ENCODE results near the gene CLTRN.
A peak's percentile ranks its signal among the peaks of the same experiment; 100 is the strongest.

The CLTRN gene

GRCh38 chrX:15675490-15675921 lies 10.9 kb upstream of the CLTRN start (continued):
- TF ChIP-seq CTCF (tag by site-specific recombination; IDR thresholded peaks at IDR 0.05) (no peak), ZNF501 (tag by site-specific recombination; IDR thresholded peaks at IDR 0.05) (no peak), ZNF2 (tag by site-specific recombination; IDR thresholded peaks at IDR 0.05) (no peak), ZNF398 (tag by site-specific recombination; IDR thresholded peaks at IDR 0.05) (no peak), ZNF362 (tag by site-specific recombination; IDR thresholded peaks at IDR 0.05) (no peak), ZNF23 (tag by site-specific recombination; IDR thresholded peaks at IDR 0.05; ENCODE audit: borderline replicate concordance) (no peak), ZSCAN16 (tag by site-specific recombination; IDR thresholded peaks at IDR 0.05) (no peak), ZNF629 (tag by site-specific recombination; IDR thresholded peaks at IDR 0.05) (peak; percentile 93), PRDM1 (tag by site-specific recombination; IDR thresholded peaks at IDR 0.05) (no peak), ZNF280C (tag by site-specific recombination; IDR thresholded peaks at IDR 0.05) (no peak), ZNF157 (tag by site-specific recombination; IDR thresholded peaks at IDR 0.05) (no peak), MYNN (tag by site-specific recombination; IDR thresholded peaks at IDR 0.05; ENCODE audit: borderline replicate concordance) (no peak), ZNF785 (tag by site-specific recombination; IDR thresholded peaks at IDR 0.05) (no peak), GLIS2 (tag by site-specific recombination; IDR thresholded peaks at IDR 0.05) (no peak; the same call in 1 of the 2 replicates), ZNF626 (tag by site-specific recombination; IDR thresholded peaks at IDR 0.05) (no peak), ZSCAN23 (tag by site-specific recombination; IDR thresholded peaks at IDR 0.05) (no peak), ZNF214 (tag by site-specific recombination; IDR thresholded peaks at IDR 0.05; ENCODE audit: borderline replicate concordance) (no peak), ZBTB17 (tag by site-specific recombination; IDR thresholded peaks at IDR 0.05) (peak; percentile 80), ZNF488 (tag by site-specific recombination; IDR thresholded peaks at IDR 0.05) (0 out of 2 replicates have a peak, but pooled peaks have one; percentile 24), ZNF354C (tag by site-specific recombination; IDR thresholded peaks at IDR 0.05; ENCODE audit: borderline replicate concordance, low read depth) (no peak), ZNF37A (tag by site-specific recombination; IDR thresholded peaks at IDR 0.05) (no peak), ZBTB8A (tag by site-specific recombination; IDR thresholded peaks at IDR 0.05) (no peak), ZNF701 (tag by site-specific recombination; IDR thresholded peaks at IDR 0.05) (no peak), ZNF248 (tag by site-specific recombination; IDR thresholded peaks at IDR 0.05) (no peak), ZNF292 (tag by site-specific recombination; IDR thresholded peaks at IDR 0.05; ENCODE audit: borderline replicate concordance, low read depth) (no peak), ZNF623 (tag by site-specific recombination; IDR thresholded peaks at IDR 0.05) (no peak), ZNF792 (tag by site-specific recombination; IDR thresholded peaks at IDR 0.05) (no peak), ZNF10 (tag by site-specific recombination; IDR thresholded peaks at IDR 0.05) (no peak), ZNF768 (tag by site-specific recombination; IDR thresholded peaks at IDR 0.05) (no peak), AEBP2 (tag by site-specific recombination; IDR thresholded peaks at IDR 0.05; ENCODE audit: borderline replicate concordance) (no peak), ZNF660 (tag by site-specific recombination; IDR thresholded peaks at IDR 0.05) (0 out of 2 replicates have a peak, but pooled peaks have one; percentile 43), ZBTB20 (tag by site-specific recombination; IDR thresholded peaks at IDR 0.05) (no peak)
